IPS-18c (cell line): Measurements from ENCODE around the gene MACF1.
"Not testable (repeated sequence)": the region's sequence is repeated elsewhere in the genome, so short reads cannot be mapped to it uniquely, and the experiment has no call there.

Source experiments
- H3K4me3 ChIP-seq: 2 replicates; pipeline ENCODE4 v1.7.0; 2013; ENCODE audit warnings: low read depth, mild to moderate bottlenecking, low read length, moderate library complexity; ENCODE audit not compliant: insufficient read depth
- H3K9me3 ChIP-seq: one replicate; pipeline ENCODE4 v1.6.1; 2013; ENCODE audit warnings: mild to moderate bottlenecking, low read length, moderate library complexity; ENCODE audit not compliant: control insufficient read depth, insufficient read depth

Gene MACF1

GRCh38 chr1:39469150-39469549, 264.7 kb downstream of the MACF1 start:
- Histone ChIP-seq H3K4me3 (no peak overlapping the region), H3K9me3 (no peaks in the 10 kb centered on the region)

DNA sequence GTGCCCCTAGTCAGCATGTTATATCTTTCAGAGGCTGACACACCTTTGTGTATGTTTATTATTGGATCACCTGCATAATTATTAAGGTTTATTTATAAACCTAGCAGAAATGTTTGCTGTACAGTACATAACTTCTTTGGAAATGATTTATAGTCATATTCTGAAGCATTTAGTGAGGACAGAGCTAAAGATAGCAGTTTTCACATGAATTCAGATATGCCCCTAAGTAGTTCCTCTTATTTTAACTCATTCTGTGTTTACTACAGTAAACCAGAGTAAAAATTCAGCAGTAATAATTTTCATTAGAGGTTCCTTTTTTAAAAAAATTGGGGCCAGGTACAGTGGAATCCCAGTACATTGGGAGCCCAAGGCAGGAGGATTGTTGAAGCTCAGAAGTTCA, 265.5 kb downstream of the MACF1 start:
- H3K9me3 ChIP-seq: no peaks in the 10 kb centered on the region
- no peak overlapping the region for H3K4me3 ChIP-seq

DNA sequence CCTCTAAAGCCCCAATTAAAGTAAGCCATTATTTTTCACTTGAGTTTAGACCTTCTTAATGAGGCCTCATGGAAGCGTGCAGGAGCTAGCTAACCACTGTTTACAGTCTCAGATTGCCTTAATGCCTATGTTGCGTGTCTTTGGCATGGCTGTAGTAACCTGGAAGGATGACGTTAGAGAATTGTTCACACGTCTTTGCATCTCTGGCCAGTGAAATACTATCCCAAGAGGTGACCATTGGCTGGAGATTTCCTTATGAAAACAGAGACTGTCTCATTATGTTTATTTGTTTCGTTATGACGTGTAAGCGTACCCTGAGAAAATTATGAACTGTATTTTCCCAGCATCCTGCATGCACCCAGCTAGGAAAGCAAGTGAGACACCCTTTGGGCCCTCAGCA, 268.3 kb downstream of the MACF1 start:
- Histone ChIP-seq H3K4me3 (no peak overlapping the region), H3K9me3 (no peaks in the 10 kb centered on the region)

DNA sequence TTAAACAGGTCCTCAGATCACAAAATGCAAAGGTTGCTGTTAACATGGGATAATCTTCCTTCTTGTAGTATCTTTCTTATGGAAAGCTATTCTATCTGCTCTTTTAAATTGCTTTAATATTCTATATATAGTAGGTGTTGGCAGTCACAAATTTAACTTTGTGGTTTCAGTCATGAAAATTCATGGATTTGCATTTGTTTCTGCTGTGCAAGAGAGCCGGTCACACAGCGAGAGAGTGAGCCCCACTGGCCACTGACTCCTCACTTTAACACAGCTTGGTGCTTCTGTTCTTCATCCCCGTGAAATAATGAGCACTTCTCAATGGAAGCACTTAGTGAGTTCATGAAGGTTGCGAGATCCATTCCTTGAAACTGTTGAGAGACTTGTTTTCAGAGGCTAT, 268.8 kb downstream of the MACF1 start:
- Histone ChIP-seq H3K4me3 (no peak overlapping the region), H3K9me3 (no peaks in the 10 kb centered on the region)

- Histone ChIP-seq H3K4me3 (no peak overlapping the region), H3K9me3 (no peaks in the 10 kb centered on the region)
These were observed 270.3 kb downstream of the MACF1 start for GRCh38 chr1:39474810-39475209.

DNA sequence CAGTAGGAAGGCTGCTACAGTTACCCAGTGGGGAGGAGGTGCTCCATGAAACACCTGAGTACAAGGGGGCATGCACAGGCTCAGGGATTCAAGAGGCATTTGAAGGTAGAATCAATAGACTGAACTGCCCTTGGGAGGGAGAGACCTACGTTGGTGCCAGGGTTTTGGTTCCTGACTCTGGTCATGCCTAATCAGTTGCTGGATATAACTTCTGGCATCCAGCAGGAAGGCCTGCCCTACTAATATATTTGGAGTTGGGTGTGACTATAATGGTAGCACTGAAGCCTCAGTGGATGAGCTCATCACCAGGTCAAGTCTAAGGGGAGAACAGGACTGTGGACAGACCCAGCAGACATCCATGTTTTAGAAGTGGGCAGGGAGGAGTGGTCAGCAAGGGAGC, 271.1 kb downstream of the MACF1 start:
- H3K9me3 ChIP-seq, H3K4me3 ChIP-seq: not testable (repeated sequence)

GRCh38 chr1:39478126-39478915, 273.8 kb downstream of the MACF1 start:
- Histone ChIP-seq H3K9me3 (no peaks in the 10 kb centered on the region), H3K4me3 (no peak overlapping the region)

DNA sequence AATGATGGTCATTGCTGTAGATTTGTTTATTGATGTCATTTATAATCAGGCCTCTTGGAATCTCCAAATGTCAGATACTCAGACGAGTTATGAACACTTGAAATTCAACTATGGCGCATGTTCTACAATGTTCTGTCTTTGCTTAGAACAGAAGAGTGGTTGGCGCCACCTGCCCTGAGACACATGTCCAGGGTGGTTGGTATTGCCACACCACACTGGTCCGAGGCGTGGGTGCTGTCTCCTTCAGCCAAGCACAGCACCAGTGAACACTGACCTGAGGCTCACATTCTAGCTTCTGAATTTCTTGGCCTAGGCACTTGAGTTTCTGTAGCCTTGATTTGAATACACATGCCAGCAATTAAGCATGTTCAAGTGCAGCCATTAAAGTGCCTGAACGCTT, 276.8 kb downstream of the MACF1 start:
- H3K4me3 ChIP-seq: no peak overlapping the region
- no peaks in the 10 kb centered on the region for H3K9me3 ChIP-seq

DNA sequence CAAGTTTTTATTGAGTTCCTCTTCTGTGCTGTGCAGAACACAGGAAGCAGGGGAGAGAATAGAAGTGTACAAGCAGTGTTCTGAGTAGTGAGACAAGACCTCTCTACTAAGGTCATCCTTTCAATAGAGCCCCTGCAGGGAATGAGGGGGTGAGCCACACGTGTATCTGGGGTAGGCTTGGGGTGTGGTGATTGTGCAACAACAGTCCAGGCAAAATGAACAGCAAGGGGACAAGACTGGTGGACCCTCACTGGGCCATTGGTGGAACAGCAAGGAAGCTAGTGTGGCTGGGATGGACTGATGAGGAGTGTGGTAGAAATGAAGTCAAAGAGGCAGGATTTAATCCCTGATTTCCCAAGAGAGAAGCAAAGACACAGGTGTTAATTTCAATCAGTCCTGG, 278.8 kb downstream of the MACF1 start:
- no peak overlapping the region for H3K4me3 ChIP-seq
- no peaks in the 10 kb centered on the region for H3K9me3 ChIP-seq

GRCh38 chr1:39484564-39484963, 280.1 kb downstream of the MACF1 start:
- no peak overlapping the region for H3K4me3 ChIP-seq
- no peaks in the 10 kb centered on the region for H3K9me3 ChIP-seq

- H3K9me3 ChIP-seq: no peaks in the 10 kb centered on the region
- no peak overlapping the region for H3K4me3 ChIP-seq
These were observed 280.7 kb downstream of the MACF1 start for GRCh38 chr1:39485046-39485803.

DNA sequence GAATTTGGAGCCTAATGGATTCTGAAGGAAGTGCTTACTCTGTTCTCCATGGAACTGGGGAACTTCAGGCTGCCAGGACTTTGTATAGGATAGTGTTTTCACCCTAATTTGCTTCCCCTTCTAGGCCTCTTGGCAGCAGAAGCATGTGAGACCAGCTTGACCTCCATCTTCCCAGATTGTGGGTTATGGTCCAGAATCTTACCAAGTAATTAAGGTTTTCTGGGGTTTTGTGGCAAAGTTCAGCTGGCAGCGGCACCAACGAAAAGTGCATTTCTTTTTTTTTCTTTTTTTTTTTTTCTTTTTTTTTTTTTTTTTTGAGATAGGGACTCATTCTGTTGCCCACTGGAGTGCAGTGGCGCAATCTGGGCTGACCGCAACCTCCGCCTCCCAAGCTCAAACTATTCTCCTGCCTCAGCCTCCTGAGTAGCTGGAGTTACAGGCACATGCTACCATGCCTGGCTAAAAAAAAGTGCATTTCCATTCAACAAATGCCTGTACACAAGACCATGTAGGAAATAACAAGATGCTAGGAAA, 283.6 kb downstream of the MACF1 start:
- no peaks in the 10 kb centered on the region for H3K9me3 ChIP-seq

DNA sequence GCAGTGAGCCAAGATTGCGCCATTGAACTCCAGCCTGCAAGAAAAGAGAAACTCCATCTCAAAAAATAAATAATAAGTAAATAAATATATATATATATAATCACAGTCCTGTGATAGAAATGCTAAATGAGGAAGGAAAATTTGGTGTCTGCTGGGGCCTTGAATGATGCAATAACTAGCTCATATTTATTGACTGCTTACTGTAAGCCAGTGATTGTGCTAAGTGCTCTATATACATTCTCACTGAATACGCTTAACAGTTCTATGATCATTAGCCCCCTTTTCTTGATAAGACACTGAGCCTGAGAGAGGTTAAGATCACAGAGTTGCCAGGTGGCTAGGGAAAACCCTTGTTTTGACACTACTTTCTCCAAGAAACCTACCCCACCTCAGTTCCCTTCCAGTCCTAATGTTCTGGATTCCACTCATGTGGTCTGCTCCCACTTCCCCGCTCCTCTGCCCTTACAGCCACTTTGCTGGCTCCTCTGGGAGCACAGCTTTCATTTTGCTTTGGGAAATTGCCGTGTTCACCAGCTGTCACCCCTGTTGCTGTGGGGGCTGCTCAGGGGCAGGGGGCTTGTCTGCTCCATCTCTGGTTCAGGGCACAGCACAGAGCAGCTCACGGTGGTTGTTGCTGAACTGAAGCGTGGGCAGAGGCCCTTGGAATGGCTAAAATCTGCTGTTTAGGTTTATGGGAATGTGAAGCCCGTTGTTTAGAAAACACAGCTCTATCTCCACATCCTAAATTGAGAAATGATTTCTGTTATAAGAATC, 284.5 kb downstream of the MACF1 start:
- Histone ChIP-seq H3K9me3 (no peaks in the 10 kb centered on the region), H3K4me3 (no peak overlapping the region)

More for the DNA sequence above, 283.6 kb downstream of the MACF1 start:
- no peak overlapping the region for H3K4me3 ChIP-seq

- no peaks in the 10 kb centered on the region for H3K9me3 ChIP-seq
These were observed 285.2 kb downstream of the MACF1 start for GRCh38 chr1:39489567-39490239.

GRCh38 chr1:39490596-39491145, 286.2 kb downstream of the MACF1 start:
- no peaks in the 10 kb centered on the region for H3K9me3 ChIP-seq
- H3K4me3 ChIP-seq: peak overlapping the region; percentile 66

More at GRCh38 chr1:39489567-39490239, 285.2 kb downstream of the MACF1 start:
- no peak overlapping the region for H3K4me3 ChIP-seq

DNA sequence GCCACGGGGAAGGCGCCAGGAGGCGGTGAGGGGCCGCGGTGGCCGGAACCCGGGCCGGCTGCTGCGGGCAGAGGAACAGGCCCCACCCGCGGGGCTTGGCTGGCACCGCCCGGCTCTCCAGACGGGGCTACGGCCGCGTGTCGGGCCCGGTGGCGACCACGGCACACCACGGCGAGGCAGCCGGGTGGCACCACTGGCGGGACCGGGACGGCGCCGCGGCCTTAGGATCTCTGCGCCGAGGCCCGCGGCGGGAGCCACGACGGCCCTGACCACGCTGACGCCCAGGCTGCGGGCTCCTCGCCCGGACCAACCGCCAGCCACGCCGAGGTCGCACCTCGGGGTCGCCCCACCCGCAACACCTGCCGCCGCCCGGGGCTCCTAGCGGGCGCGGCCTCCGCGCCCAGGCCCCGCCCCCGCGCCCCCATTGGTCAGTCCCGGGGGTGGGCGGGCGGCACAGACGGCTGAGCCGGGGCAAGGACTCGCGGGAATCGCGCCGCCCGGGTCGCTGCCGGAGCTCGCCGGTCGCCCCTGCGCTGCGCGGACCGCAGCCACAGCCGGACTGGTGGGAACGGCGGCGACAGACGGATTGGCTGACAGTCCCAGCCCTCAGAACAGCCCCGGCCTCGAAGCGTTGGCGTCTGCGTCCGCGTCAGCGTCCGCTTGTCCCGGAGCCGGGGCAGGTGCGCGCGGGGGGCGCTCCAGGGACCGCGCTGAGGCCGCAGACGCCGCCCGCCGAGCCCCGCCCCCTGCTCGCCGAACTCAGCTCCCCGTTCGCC, 286.8 kb downstream of the MACF1 start, which contains the start of gene BMP8A:
BMP8A (plus strand) TSS at position 491 of the 776 bp plus-strand sequence. CDS start 356 bp downstream, outside the sequence.
- H3K4me3 ChIP-seq: peak within 1 kb of the TSS; percentile 66

More for the DNA sequence above, 286.8 kb downstream of the MACF1 start, which contains the start of gene BMP8A:
- no peaks in the 10 kb centered on the region for H3K9me3 ChIP-seq
